ENCODE measurements around the gene INPP5A.

GRCh38 chr10:132645630-132646442, 108.2 kb downstream of the INPP5A start:
- TF ChIP-seq CTCF (IDR thresholded peaks at IDR 0.05; ENCODE audit: insufficient read depth, low read length) (no peak), POLR2AphosphoS5 (IDR thresholded peaks at IDR 0.05; ENCODE audit: low read depth) (no peak), SPI1 (IDR thresholded peaks at IDR 0.05; ENCODE audit: borderline replicate concordance, low read depth) (no peak), GABPA (IDR thresholded peaks at IDR 0.05; ENCODE audit: low read depth) (no peak)
- TF ChIP-seq, protein P1, sequence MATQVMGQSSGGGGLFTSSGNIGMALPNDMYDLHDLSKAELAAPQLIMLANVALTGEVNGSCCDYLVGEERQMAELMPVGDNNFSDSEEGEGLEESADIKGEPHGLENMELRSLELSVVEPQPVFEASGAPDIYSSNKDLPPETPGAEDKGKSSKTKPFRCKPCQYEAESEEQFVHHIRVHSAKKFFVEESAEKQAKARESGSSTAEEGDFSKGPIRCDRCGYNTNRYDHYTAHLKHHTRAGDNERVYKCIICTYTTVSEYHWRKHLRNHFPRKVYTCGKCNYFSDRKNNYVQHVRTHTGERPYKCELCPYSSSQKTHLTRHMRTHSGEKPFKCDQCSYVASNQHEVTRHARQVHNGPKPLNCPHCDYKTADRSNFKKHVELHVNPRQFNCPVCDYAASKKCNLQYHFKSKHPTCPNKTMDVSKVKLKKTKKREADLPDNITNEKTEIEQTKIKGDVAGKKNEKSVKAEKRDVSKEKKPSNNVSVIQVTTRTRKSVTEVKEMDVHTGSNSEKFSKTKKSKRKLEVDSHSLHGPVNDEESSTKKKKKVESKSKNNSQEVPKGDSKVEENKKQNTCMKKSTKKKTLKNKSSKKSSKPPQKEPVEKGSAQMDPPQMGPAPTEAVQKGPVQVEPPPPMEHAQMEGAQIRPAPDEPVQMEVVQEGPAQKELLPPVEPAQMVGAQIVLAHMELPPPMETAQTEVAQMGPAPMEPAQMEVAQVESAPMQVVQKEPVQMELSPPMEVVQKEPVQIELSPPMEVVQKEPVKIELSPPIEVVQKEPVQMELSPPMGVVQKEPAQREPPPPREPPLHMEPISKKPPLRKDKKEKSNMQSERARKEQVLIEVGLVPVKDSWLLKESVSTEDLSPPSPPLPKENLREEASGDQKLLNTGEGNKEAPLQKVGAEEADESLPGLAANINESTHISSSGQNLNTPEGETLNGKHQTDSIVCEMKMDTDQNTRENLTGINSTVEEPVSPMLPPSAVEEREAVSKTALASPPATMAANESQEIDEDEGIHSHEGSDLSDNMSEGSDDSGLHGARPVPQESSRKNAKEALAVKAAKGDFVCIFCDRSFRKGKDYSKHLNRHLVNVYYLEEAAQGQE (IDR thresholded peaks at IDR 0.05; ENCODE audit: insufficient replicate concordance, low read depth) = no peak
